Right atrium auricular region (tissue), 2 donors: ENCODE measurements around the gene TMEM203. TPM values are rescaled to one million over a fixed set of nuclear protein-coding genes. Genes with fewer than 3 reads are reported as not detected.
A peak's percentile ranks its signal among the peaks of the same experiment; 100 is the strongest.

ENCODE experiments used
- DNase-seq: peaks from one replicate; pipeline ENCODE4 v3.0.0-alpha.2; 2019; ENCODE audit warnings: low spot score
- H3K27ac ChIP-seq, 2 donors: fragments of 200-600 bp; sonication (generic); 1 replicate in 1 of 2; 2 replicates in 1 of 2; pipeline ENCODE4 v1.5.1; 2016 to 2019
- H3K27me3 ChIP-seq, 2 donors: fragments of 200-600 bp; sonication (generic); one replicate each; pipeline versions ENCODE4 v1.5.1 to v1.6.0; 2017 to 2019
- H3K36me3 ChIP-seq: fragments of 200-600 bp; sonication (generic); one replicate; pipeline ENCODE4 v1.5.1; 2016
- H3K4me1 ChIP-seq, 2 donors: fragments of 200-600 bp; sonication (generic); one replicate each; pipeline versions ENCODE4 v1.5.1 to v1.6.0; 2017 to 2019
- H3K4me3 ChIP-seq, 2 donors: fragments of 200-600 bp; sonication (generic); 1 replicate in 1 of 2; 2 replicates in 1 of 2; pipeline ENCODE4 v1.5.1; 2017 to 2019; ENCODE audit warnings: mild to moderate bottlenecking in 1 of 2, moderate library complexity in 1 of 2
- H3K9me3 ChIP-seq, 2 donors: fragments of 200-600 bp; sonication (generic); one replicate each; pipeline ENCODE4 v1.5.1; 2019
- CTCF ChIP-seq, 2 donors: fragments of 200-600 bp; sonication (generic); IDR thresholded peaks; one replicate each; pipeline ENCODE4 v1.5.1; 2019; ENCODE audit warnings: antibody characterized with exemption in 2 of 2
- total RNA-seq, 2 donors: library from RNA; depleted of rRNA; stranded (reverse); fragments of >200 nt; gene quantifications; one replicate each; pipeline ENCODE4 v1.1.0, GENCODE V29; 2016

Gene TMEM203, protein sequence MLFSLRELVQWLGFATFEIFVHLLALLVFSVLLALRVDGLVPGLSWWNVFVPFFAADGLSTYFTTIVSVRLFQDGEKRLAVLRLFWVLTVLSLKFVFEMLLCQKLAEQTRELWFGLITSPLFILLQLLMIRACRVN
- total RNA-seq, result 10 to 100 TPM; 31.4 to 33.9 TPM

DNA sequence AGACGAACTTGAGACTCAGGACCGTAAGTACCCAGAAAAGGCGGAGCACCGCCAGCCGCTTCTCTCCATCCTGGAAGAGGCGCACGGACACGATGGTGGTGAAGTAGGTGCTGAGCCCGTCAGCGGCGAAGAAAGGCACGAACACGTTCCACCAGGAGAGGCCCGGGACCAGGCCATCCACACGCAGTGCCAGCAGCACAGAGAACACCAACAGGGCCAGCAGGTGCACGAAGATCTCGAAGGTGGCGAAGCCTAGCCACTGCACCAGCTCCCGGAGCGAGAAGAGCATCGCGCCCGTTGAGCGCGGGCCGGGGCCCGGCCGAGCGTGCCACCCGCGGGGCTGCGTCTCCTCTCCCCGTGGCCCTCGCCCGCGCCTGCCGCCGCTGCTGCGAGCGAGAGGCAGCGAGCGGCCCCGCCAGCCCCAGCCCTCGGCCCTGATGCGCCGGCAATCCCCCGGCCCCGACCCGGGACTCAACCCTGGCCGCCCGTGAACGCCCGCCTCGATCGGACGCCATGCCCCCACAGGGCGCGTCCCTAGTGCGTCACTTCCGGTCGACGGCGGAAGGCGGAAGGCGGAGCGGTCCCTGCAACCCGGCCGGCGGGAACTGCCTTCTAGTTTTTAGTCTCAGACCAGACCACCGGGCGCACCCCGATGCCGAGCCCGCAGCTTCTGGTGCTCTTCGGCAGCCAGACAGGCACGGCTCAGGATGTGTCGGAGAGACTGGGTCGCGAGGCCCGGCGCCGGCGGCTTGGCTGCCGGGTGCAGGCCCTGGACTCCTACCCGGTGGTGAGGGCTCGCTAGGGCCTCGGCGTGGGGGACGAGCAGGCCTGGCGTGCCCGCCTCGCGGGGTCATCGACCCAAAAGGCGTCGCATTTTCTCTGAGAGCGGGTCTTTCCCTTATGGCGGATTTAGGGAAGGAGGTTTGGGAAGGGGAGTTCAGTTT lies at the start of gene TMEM203, which contains the start of gene NDOR1:
TSS of gene TMEM203 (minus strand) at position 523 of the 944 bp plus-strand sequence. CDS start at position 289, 234 bp downstream.
TSS of gene NDOR1 (plus strand) at position 575 of the 944 bp plus-strand sequence. CDS start at position 653, 78 bp downstream.
- H3K27ac ChIP-seq, result peak within 1 kb of the TSS; percentile 59 to 69
- no peak for TF ChIP-seq CTCF (IDR thresholded peaks at IDR 0.05)
- H3K36me3 ChIP-seq, result no peaks in the 10 kb centered on the region

GRCh38 chr9:137254624-137255447 lies 49.4 kb upstream of the TMEM203 start, which contains the start of gene NELFB:
TSS of gene NELFB (plus strand) at chr9:137255327.
- Histone ChIP-seq H3K27me3 (no peaks in the 10 kb centered on the region), H3K9me3 (no peaks in the 10 kb centered on the region), H3K4me1 (peaks cover 0 to 37% of the 10 kb centered on the region in 2 donors), H3K4me3 (peak within 1 kb of the TSS; percentile 77 to 79), H3K27ac (peak within 1 kb of the TSS; percentile 76 to 84), H3K36me3 (peaks cover 4% of the 10 kb centered on the region)
- TF ChIP-seq CTCF (IDR thresholded peaks at IDR 0.05), result peak in 1 of 2 donors; percentile 43
- peak; percentile 89 for DNase-seq

More for the DNA sequence above, at the start of gene TMEM203, which contains the start of gene NDOR1:
- Histone ChIP-seq H3K9me3 (no peaks in the 10 kb centered on the region), H3K27me3 (no peaks in the 10 kb centered on the region), H3K4me1 (peaks cover 0 to 54% of the 10 kb centered on the region in 2 donors), H3K4me3 (peak within 1 kb of the TSS; percentile 65 to 79)
- peak; percentile 90 for DNase-seq

DNA sequence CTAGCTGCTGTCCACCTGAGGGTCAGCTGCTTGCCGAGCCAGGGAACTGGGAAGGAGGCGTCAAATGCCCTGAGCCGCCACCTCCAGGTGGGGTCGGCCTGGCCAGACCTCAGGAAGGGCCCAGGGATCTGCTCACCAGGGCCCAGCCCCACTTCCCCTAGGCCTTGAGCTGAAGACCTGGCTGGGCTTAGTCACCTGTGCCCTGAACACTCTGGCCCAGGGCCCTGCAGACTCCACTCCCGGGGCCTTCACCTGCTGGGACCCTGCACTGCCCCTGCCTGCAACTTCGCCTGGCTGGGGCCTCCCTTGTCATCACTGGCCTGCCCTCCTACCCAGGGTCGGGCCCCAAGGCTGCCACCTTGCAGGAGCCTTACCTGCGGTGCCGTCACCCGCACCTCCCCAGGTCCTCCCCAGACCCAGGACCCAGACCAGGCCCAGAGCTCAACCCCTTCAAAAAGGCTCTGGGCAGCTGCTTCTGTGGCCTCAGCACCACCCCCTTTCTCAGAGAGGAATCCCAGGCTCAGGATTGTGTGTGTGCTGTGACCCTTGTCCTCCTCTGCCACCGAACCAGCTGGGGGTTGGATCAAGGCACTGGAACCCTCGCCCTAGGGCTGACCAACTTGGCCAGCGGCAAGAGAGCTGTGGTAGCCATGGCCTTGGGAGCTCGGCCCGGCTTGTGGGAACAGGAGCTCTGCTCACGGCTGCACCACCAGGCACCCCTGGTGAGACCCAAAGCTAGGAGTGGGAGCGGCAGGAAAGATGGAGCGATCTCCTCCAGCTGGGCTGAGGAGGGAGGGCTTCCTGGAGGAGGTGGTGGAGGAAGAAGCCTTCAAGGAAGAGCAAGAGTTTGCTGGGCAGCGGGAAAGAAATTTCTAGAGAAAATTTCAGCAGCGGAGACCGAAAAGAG lies 48.5 kb upstream of the TMEM203 start:
- H3K4me1 ChIP-seq, result peaks cover 0 to 40% of the 10 kb centered on the region in 2 donors
- peak overlapping the region; percentile 76 to 84 for H3K27ac ChIP-seq
- H3K4me3 ChIP-seq, result peak overlapping the region; percentile 68 to 77
- no peak for DNase-seq
- H3K27me3 ChIP-seq, result no peaks in the 10 kb centered on the region
- no peak for TF ChIP-seq CTCF (IDR thresholded peaks at IDR 0.05)
- H3K36me3 ChIP-seq, result peaks cover 4% of the 10 kb centered on the region
- H3K9me3 ChIP-seq, result no peaks in the 10 kb centered on the region

- H3K4me3 ChIP-seq, result no peak overlapping the region
- no peaks in the 10 kb centered on the region for H3K27me3 ChIP-seq
- H3K9me3 ChIP-seq, result no peaks in the 10 kb centered on the region
- H3K4me1 ChIP-seq, result peaks cover 0 to 40% of the 10 kb centered on the region in 2 donors
- TF ChIP-seq CTCF (IDR thresholded peaks at IDR 0.05), result no peak
- peaks cover 4% of the 10 kb centered on the region for H3K36me3 ChIP-seq
- H3K27ac ChIP-seq, result no peak overlapping the region
- DNase-seq, result no peak
Observed at GRCh38 chr9:137252555-137253506, 47.4 kb upstream of the TMEM203 start.
